NCI-H2107 treated with DMSO at 0.1 percent for 48 hours (cell line): ENCODE measurements around the gene FOXP1.

Experiments
- DNase-seq: peaks from one replicate; lab custom pipeline; 2025; ENCODE audit not compliant: unreplicated experiment; lab: John Stamatoyannopoulos, UW

Gene FOXP1

DNA sequence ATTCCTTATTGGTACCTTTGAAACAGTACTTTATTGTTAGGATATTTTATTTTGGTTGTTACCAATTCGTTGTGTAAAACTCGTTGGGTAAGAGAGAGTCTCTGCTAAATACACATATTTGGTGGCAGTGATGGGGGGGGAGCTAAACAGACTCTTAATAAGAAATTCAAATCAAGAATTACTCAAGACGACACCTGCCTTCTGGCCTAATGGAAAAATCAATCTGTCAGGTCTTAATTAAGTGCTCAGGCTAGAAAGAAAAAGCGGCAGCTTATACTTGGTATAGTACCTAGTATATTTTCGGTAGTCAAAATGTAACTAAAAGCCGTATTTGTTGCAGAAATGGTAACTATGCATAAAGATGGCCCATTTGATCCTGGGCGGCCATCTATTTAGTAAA is 18.2 kb downstream of the FOXP1 start:
- DNase-seq = no peak

DNA sequence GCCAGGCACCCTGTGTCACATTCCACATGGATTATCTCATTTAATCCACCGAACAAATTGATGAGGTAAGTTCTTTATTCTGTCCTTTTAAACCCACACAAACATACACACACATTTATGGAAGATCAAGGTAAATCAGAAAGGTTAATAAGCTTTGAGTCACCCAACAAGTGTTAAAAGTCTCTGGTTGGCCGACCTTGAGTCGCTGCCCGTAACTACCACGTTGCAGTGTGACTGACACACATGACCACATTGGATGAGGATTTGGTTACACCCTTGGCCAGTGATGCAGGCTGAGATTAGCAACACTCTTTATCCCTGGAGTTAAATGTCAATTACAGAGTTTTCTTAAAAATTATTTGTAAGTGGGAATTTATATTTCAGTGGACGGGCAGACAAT is 19.2 kb downstream of the FOXP1 start:
- no peak for DNase-seq

DNA sequence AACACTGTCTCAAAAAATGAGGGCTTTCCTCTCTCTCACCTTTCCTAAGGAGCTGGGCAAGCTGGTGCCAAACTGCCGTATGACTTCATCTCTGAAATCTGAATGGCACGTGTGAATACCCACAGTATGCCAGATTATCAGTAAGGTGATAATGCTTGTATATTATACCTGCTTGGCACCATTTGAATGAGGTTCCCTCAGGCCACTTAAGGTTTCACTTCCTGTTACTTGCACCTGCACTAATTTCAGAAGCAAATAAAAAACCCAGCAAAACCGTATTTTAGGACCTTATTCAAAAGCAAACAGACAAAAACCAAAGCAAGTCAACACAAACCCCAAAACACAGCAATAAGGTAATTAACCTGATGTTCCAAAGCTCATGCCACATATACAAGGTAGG is 19.7 kb downstream of the FOXP1 start:
- DNase-seq = no peak

GRCh38 chr3:71562938-71563337 is 20.6 kb downstream of the FOXP1 start:
- DNase-seq = no peak

- DNase-seq = no peak
These were observed 22.9 kb downstream of the FOXP1 start for GRCh38 chr3:71560665-71561064.

GRCh38 chr3:71559578-71560162 is 23.9 kb downstream of the FOXP1 start:
- DNase-seq = no peak

- DNase-seq = no peak
These were observed 24.5 kb downstream of the FOXP1 start for GRCh38 chr3:71559021-71559420.

DNA sequence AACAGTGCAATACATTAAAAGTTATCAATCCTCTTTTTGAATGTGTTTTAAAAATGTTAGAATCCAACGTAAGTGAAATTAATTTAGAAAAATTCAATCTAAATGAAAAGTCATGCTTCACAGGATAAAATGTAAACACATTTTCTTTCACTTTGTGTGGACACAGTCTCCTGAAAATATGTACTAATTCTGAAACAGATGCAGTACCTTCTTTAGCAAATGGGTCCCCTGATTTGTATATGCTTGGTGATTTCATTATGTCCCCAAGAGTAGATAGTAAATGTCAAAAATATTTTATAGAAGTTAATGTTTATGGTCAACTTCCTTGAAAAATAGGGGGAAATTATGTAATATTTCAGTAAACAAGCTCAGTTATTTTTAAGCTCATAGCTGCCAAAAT is 28.9 kb downstream of the FOXP1 start:
- no peak for DNase-seq

DNA sequence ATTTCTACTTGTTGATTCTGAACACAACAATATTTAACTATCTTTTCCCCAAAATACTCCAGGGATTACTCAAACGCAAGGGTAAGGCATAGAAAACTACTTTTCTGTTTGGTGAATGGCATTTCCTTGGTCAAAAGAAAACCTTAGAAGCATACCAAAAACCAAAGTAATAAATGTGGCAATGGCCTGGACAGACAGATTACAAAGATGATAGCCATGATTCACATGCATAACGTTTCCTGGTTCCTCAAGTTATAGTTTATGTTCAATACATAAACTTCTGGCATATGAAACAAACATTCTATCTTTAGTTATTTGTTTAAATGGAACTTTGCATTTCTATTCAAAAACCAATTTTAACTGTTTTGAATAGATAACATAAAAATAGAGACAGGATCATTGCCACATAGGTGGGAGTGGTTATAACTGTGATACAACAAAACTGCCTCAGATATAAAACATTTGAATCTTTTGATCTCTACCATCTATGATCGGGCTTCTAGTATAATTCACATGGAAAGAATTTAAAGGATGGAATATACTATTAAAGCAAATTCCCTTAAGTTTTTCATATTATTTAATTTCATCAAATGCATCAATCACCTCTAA is 32.1 kb downstream of the FOXP1 start:
- DNase-seq = no peak

GRCh38 chr3:71549951-71550350 is 33.6 kb downstream of the FOXP1 start:
- DNase-seq = no peak

DNA sequence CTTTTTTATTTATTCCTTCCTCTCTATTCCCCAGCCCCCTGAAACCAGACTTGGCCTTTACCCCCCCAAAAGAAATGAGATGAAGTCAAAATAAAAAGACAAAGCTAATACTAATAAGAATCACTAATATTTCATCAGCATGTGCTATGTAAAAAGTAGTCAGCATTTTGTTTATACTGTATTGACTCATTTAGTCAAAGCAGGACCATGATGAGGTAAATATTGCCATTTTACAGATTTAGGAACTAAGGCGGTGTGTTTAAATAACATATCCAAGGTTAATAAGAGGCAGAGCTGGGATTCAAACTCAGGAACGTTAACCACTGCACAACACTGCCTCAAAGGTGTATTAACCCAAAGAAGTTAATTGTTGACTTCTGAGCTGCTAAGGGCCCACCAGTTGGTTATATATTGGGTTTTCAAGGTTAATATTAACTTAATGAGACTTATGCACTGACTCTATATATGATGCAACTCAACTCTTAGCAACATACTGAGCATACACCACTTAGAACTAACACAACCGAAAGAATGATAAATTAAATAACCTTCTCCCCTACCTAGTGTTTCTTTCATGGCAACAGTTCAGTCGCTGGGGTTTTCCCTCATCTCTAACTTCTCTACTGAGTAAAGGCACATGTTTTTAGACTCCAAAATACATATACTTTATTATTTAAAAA is 34.7 kb downstream of the FOXP1 start:
- DNase-seq = no peak

DNA sequence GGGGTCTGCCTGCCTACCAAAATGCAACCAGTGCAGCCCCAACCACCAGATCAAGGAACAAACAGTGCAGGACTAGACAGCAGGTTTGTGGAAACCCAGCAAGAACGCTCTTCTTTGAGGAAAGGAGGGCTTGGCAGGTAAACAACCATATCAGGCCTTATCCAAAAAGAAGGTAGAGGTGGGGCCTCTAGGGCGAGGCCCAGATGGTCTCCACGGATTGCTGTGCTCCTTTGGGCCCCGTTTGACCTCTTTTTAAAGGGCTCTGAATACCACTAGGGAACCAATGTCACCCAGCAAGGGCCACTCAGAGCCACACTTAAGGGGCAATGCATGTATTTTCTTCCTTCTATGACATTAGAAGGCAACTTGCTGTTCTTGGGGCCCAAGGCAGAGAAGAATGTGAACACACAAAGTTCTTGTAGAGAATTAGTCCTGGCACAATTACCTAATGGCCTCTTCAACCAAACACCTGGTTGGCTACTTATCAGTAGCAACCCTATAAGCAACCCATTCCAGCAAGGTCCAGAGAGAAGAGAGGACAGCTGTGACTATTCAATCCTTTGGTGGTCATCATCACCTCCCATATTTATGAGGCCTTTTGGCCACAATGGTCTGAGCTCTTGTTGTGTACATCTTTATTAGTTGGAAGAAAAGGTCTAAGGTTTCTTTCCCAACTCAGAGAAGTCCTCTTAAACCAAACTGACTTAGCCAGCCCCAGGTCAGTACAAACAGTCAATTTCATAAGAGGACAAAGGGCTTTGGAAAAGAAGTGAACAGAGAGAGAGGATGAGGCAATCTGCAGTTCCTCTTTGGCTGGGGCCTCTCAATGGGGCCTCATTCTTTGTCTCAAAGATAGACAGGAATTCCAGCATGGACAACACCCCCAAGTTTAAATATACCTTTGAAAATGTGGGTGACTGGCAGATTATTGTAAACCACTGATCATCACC is 36.0 kb downstream of the FOXP1 start:
- no peak for DNase-seq

DNA sequence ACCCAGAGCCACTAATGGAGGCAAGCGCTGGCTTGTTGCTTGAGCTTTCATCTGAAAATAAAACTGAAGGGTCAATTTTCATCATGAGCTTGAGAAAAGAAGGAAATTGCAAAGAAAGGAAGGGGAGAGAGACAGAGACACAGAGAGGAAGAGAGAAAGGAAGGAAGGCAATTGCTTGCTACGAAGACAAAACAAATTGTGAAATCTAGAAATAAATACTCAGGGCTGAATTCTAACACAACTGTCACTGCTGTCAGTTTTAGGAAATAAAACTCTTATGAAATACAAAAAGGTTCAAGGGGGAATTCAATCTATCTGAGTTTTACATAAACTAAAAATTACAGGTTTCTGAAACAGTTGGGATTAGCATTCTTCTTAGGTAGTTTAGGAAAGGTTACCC is 36.7 kb downstream of the FOXP1 start:
- no peak for DNase-seq

- no peak for DNase-seq
These were observed 38.2 kb downstream of the FOXP1 start for GRCh38 chr3:71545330-71545729.

DNA sequence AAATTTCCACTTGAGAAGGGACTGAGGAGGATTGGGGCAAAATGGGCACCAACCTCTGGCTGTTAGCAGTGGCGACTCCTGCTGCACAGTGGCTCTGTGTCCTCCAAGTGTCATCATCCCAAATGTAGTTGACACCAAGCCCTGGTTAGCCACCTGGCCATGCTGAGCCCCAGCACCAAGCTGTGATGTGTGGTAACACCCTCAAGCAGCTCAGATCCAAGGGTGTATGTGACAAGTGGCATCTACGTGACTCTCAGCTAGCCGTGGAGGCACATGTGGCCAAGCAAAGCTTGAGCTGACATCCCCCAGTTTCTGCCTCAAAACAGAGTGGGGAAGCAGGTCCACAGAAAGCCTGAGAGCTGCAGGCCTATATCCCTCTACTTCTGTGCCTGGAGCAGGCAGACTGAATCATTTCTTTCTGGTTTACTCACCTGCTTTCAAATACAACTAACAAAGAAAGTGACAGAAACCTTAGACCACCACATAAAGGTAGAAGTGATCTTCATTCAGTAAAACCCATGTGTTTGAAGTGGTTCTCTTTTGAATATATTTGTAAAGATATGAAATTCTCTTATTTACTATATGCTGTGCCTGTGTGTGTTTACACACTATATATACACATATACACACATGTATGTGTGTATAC is 40.0 kb downstream of the FOXP1 start:
- no peak for DNase-seq

GRCh38 chr3:71542521-71543370 is 40.8 kb downstream of the FOXP1 start:
- no peak for DNase-seq

GRCh38 chr3:71541313-71541712 is 42.2 kb downstream of the FOXP1 start:
- no peak for DNase-seq

DNA sequence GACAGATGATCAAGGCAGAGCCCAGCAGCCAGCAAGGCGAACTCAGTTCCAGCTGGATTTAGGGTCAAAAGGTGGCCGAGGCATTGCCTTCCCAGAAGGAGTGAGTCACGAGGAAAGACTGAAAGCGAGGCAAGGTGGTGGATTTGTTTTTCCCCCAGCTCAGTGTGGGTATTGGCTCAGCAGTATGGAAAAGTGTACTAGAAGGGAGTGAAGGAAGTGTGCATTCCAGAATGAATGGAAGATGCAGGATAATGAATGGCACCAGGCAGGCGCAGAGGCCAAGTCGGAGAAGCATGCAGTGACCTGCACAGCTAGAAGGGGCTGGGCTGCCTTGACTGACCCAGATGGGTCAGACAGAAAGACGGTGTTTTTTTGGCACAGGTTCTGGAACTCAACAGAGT is 46.3 kb downstream of the FOXP1 start:
- DNase-seq = no peak

GRCh38 chr3:71536376-71536965 is 47.1 kb downstream of the FOXP1 start:
- DNase-seq = no peak

DNA sequence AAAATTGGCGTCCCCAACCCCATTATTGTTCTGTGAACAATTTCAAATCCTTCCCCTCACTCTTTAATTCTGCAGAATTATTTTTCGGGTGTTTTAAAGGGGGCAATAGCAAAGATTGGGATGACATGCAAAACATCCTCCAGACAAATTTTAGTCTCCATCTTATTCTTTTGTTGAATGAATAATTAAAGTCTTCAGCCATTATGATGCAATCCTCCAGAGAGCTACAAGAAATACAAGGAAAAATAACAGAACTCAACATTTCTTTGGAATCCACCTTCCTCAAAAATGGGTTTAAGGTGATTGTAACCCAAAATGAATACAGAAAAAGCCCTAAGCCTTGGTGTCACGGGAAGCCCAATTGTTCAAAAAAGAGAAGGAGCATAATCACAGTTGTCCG is 49.9 kb downstream of the FOXP1 start:
- no peak for DNase-seq
